Measurements from ENCODE around the gene RMND1. TPM values are rescaled to one million over a fixed set of nuclear protein-coding genes. Genes with fewer than 3 reads are reported as not detected.
A peak's percentile ranks its signal among the peaks of the same experiment; 100 is the strongest.

The RMND1 gene
- total and polyA plus RNA-seq, 12 donors, result 10.9 to 25.2 (median 14.7) TPM

DNA sequence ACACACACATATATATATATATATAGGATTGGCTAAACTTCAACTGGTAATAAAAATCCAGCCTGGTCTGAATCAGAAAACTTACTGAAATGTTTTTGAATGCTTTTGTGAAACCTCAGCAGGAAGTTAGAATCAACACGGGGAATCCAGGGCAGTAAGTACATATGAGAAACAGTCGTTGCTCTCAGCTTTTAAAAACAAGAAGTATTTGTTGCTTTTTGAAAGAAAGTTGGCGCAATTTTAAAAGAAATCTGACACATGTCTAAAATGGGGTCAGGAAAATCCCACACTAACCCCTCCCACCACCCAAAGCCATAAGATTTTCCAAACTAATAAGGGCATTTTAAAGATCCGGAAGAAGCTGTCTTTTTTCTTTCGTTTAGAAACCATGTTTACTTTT, 30.4 kb upstream of the RMND1 start:
- Histone ChIP-seq H3K4me3 (peak overlapping the region in 6 of 10 donors; percentile 0 to 25 (median 18)), H3K27ac (peak overlapping the region in 6 of 10 donors; percentile 27 to 88 (median 42)), H3K4me1 (peaks cover 0 to 37% (median 0%) of the 10 kb centered on the region in 9 donors), H3K27me3 (no peaks in the 10 kb centered on the region), H3K9me3 (no peaks in the 10 kb centered on the region), H3K36me3 (no peaks in the 10 kb centered on the region)
- 36 to 61% methylated on average over 5 of the region's 5 CpGs for WGBS, 2 donors
- ATAC-seq, result peak in 3 of 8 donors; percentile 9 to 33 (median 27)
- TF ChIP-seq, protein P1, sequence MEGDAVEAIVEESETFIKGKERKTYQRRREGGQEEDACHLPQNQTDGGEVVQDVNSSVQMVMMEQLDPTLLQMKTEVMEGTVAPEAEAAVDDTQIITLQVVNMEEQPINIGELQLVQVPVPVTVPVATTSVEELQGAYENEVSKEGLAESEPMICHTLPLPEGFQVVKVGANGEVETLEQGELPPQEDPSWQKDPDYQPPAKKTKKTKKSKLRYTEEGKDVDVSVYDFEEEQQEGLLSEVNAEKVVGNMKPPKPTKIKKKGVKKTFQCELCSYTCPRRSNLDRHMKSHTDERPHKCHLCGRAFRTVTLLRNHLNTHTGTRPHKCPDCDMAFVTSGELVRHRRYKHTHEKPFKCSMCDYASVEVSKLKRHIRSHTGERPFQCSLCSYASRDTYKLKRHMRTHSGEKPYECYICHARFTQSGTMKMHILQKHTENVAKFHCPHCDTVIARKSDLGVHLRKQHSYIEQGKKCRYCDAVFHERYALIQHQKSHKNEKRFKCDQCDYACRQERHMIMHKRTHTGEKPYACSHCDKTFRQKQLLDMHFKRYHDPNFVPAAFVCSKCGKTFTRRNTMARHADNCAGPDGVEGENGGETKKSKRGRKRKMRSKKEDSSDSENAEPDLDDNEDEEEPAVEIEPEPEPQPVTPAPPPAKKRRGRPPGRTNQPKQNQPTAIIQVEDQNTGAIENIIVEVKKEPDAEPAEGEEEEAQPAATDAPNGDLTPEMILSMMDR (IDR thresholded peaks at IDR 0.05), result no peak
- no peak for DNase-seq
- intact Hi-C loops (cut with DNase I), result no loop called here

DNA sequence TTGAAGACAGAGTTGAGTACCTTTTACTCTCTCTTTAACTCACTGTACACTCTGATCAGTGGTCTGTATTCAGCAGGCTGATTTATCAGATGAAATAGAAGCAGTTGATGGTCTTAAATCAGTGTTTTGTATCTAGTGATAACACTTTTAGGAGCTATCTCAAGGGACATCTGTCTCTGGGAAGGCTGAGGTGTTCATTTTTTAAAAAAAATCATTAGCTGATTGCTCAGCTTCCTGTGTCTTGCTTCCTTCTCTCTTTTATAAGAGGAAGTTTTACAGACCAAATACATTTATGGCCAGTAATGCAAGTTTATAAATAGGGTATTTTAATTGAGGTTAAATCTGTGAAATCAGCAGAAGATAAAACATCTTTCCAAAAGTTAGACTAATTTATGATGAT, 29.9 kb upstream of the RMND1 start:
- TF ChIP-seq, protein P1 (IDR thresholded peaks at IDR 0.05), result no peak
- H3K36me3 ChIP-seq, result no peaks in the 10 kb centered on the region
- H3K4me3 ChIP-seq, result no peak overlapping the region
- no peaks in the 10 kb centered on the region for H3K9me3 ChIP-seq
- H3K27me3 ChIP-seq, result no peaks in the 10 kb centered on the region
- DNase-seq (no peak), ATAC-seq (no peak)
- H3K4me1 ChIP-seq, result peaks cover 0 to 37% (median 0%) of the 10 kb centered on the region in 9 donors
- intact Hi-C loops (cut with DNase I), result no loop called here
- H3K27ac ChIP-seq, result peak overlapping the region in 3 of 10 donors; percentile 10 to 88 (median 32)

DNA sequence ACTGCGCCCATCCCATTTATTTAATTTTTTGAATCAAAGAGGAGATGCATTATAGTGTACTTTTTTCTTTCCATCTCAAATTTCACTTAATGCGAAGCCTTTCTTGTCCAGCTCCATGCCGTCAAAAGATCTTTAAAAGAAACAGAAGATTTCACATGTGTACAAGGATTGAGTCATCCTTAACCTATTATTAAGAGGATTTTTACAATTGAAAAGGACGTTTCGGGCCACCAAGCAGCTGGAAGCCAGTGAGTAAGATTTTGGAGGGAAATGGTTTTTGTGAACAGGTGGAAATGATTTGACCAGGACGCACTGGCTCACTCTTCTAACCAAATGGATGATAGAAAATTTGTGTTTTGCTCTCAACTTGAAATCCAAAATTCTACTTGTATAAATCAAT, 26.7 kb upstream of the RMND1 start:
- intact Hi-C loops (cut with DNase I), result loop anchor here in 7 of 10 donors (5.0 to 10.0 kb wide), 5 partner anchors 36 to 584 kb away; no protein-coding TSS in a partner anchor
- Histone ChIP-seq H3K27me3 (no peaks in the 10 kb centered on the region), H3K9me3 (no peaks in the 10 kb centered on the region), H3K4me3 (no peak overlapping the region), H3K36me3 (no peaks in the 10 kb centered on the region), H3K27ac (no peak overlapping the region), H3K4me1 (peaks cover 0 to 35% (median 6%) of the 10 kb centered on the region in 9 donors)
- no peak for ATAC-seq
- 91 to 92% methylated on average over 6 of the region's 6 CpGs for WGBS, 2 donors
- TF ChIP-seq, protein P1 (IDR thresholded peaks at IDR 0.05), result no peak
- DNase-seq, result no peak

DNA sequence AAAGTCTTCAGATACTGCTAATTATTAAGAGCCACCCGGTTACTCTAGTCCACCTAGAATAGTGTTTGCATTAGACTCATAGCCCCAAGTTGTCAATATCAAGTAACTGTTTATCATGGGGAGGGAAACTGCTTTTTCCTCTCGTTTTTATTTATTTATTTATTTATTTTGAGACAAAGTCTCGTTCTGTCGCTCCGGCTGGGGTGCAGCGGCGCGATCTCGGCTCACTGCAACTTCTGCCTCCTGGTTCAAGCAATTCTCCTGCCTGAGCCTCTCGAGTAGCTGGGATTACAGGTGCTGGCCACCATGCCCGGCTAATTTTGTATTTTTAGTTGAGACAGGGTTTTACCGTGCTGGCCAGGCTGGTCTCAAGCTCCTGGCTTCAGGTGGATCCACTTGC, 25.8 kb upstream of the RMND1 start:
- no peaks in the 10 kb centered on the region for H3K9me3 ChIP-seq
- H3K36me3 ChIP-seq, result no peaks in the 10 kb centered on the region
- no peak for DNase-seq
- no peak overlapping the region for H3K27ac ChIP-seq
- H3K4me3 ChIP-seq, result no peak overlapping the region
- H3K4me1 ChIP-seq, result peaks cover 0 to 26% (median 5%) of the 10 kb centered on the region in 9 donors
- no peak for ATAC-seq
- WGBS, 2 donors, result 95% methylated on average over 12 of the region's 12 CpGs
- H3K27me3 ChIP-seq, result no peaks in the 10 kb centered on the region
- TF ChIP-seq, protein P1 (IDR thresholded peaks at IDR 0.05), result no peak
- intact Hi-C loops (cut with DNase I), result loop anchor here in 8 of 10 donors (2.0 to 10.0 kb wide), 6 partner anchors 35 to 583 kb away; no protein-coding TSS in a partner anchor
